Loucy (cell line): ENCODE data around the gene CHST7.
"Not testable (repeated sequence)": the region's sequence is repeated elsewhere in the genome, so short reads cannot be mapped to it uniquely, and the experiment has no call there.

Experiments
- EZH2phosphoT487 ChIP-seq: fragments of 200-600 bp; IDR thresholded peaks from 2 replicates; pipeline ENCODE4 v1.6.1; 2018; ENCODE audit warnings: antibody characterized with exemption, mild to moderate bottlenecking, moderate library complexity, borderline replicate concordance
- TF ChIP-seq, protein P1 (sequence below): fragments of 200-600 bp; sonication (generic); conservative IDR thresholded peaks from 2 replicates; pipeline ENCODE4 v1.5.1; 2014; ENCODE audit warnings: mild to moderate bottlenecking, antibody characterized with exemption, low read length

DNA sequence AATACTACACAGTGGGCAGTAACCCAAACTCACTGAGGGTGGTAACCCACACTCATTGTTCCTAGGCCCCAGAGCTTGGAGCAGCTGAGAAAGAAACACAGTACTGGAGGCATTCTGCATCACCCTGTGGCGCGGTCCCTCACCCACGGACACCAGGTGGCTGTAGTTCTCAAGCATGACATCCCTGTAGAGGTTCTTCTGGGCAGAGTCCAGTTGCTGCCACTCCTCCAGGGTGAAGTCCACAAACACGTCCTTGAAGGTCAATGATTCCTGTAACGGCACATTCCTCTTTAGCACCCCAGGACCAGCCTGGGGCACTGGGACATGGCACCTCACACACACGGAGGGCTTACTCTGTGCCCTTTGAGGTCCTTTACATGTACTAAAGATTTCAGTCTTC lies 44.9 kb upstream of the CHST7 start:
- TF ChIP-seq, protein P1, sequence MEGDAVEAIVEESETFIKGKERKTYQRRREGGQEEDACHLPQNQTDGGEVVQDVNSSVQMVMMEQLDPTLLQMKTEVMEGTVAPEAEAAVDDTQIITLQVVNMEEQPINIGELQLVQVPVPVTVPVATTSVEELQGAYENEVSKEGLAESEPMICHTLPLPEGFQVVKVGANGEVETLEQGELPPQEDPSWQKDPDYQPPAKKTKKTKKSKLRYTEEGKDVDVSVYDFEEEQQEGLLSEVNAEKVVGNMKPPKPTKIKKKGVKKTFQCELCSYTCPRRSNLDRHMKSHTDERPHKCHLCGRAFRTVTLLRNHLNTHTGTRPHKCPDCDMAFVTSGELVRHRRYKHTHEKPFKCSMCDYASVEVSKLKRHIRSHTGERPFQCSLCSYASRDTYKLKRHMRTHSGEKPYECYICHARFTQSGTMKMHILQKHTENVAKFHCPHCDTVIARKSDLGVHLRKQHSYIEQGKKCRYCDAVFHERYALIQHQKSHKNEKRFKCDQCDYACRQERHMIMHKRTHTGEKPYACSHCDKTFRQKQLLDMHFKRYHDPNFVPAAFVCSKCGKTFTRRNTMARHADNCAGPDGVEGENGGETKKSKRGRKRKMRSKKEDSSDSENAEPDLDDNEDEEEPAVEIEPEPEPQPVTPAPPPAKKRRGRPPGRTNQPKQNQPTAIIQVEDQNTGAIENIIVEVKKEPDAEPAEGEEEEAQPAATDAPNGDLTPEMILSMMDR: not testable (repeated sequence)
- TF ChIP-seq EZH2phosphoT487: not testable (repeated sequence)
